Neural cell (in vitro differentiated cells): ENCODE data around the gene HIVEP2. TPM values are rescaled to one million over a fixed set of nuclear protein-coding genes. Genes with fewer than 3 reads are reported as not detected.

ENCODE experiments used
- H2AFZ ChIP-seq: fragments of 200-600, 300-800 bp; sonication (generic), shearing (Covaris generic); 2 replicates; pipeline ENCODE4 v1.6.0; 2014; ENCODE audit warnings: low read depth, mild to moderate bottlenecking, antibody characterized with exemption, low read length, moderate library complexity
- H3F3A ChIP-seq: fragments of 200-600 bp; shearing (Covaris generic); 2 replicates; pipeline ENCODE4 v1.6.1; 2016; ENCODE audit warnings: mild to moderate bottlenecking, moderate library complexity, mixed read lengths, antibody characterized with exemption, low read length; ENCODE audit not compliant: insufficient read depth, poor library complexity, severe bottlenecking
- H3K27ac ChIP-seq: fragments of 200-600, 300-800 bp; sonication (generic), shearing (Covaris generic); 2 replicates; pipeline ENCODE4 v1.5.1; 2014; ENCODE audit warnings: mild to moderate bottlenecking, low read length, moderate library complexity
- H3K27me3 ChIP-seq: fragments of 300-800, 200-600 bp; sonication (generic), shearing (Covaris generic); 2 replicates; pipeline ENCODE4 v1.6.0; 2014; ENCODE audit warnings: mild to moderate bottlenecking, low read depth, low read length, moderate library complexity; ENCODE audit not compliant: insufficient read depth
- H3K36me3 ChIP-seq: fragments of 300-800, 200-600 bp; sonication (generic), shearing (Covaris generic); 2 replicates; pipeline ENCODE4 v1.5.1; 2014; ENCODE audit warnings: mild to moderate bottlenecking, antibody characterized with exemption, low read length, moderate library complexity; ENCODE audit not compliant: insufficient read depth
- H3K4me2 ChIP-seq: fragments of 300-800, 200-600 bp; sonication (generic), shearing (Covaris generic); 2 replicates; pipeline ENCODE4 v1.6.0; 2014; ENCODE audit warnings: mild to moderate bottlenecking, low read length
- H3K4me3 ChIP-seq: fragments of 300-800, 200-600 bp; sonication (generic), shearing (Covaris generic); 2 replicates; pipeline ENCODE4 v1.5.1; 2014; ENCODE audit warnings: mild to moderate bottlenecking, low read length, moderate library complexity
- H3K79me2 ChIP-seq: fragments of 200-600 bp; shearing (Covaris generic); replicated peaks from 2 replicates; pipeline ENCODE4 v1.6.0; 2014; ENCODE audit warnings: mild to moderate bottlenecking, low read length, moderate library complexity; ENCODE audit not compliant: insufficient read depth
- H3K9ac ChIP-seq: fragments of 300-800, 200-600 bp; sonication (generic), shearing (Covaris generic); 2 replicates; pipeline ENCODE4 v1.6.1; 2016; ENCODE audit warnings: mild to moderate bottlenecking, low read length, mixed read lengths
- H3K9me2 ChIP-seq: fragments of 200-600 bp; shearing (Covaris generic); 2 replicates; pipeline ENCODE4 v1.6.1; 2016; ENCODE audit warnings: mild to moderate bottlenecking, low read length, mixed read lengths; ENCODE audit not compliant: insufficient read depth
- H3K9me3 ChIP-seq: fragments of 200-600, 300-800 bp; sonication (generic), shearing (Covaris generic); 2 replicates; pipeline ENCODE4 v1.6.1; 2016; ENCODE audit warnings: mild to moderate bottlenecking, mixed run types, low read length, moderate library complexity, mixed read lengths
- H4K20me1 ChIP-seq: fragments of 200-600 bp; shearing (Covaris generic); 2 replicates; pipeline ENCODE4 v1.6.1; 2016; ENCODE audit warnings: mild to moderate bottlenecking, mixed run types; ENCODE audit not compliant: insufficient read depth
- EP300 ChIP-seq: fragments of 450-650 bp; conservative IDR thresholded peaks from 2 replicates; pipeline ENCODE4 v1.6.1; 2014; ENCODE audit warnings: antibody characterized with exemption, mild to moderate bottlenecking, moderate library complexity; ENCODE audit not compliant: poor library complexity, severe bottlenecking
- EZH2 ChIP-seq: fragments of 200-600, 300-800 bp; shearing (Covaris generic), sonication (generic); IDR thresholded peaks from 2 replicates; pipeline ENCODE4 v1.6.1; 2014; ENCODE audit warnings: antibody characterized with exemption, low read length, borderline replicate concordance, mild to moderate bottlenecking; ENCODE audit not compliant: insufficient read depth, poor library complexity, severe bottlenecking
- MXI1 ChIP-seq: fragments of 450-650 bp; conservative IDR thresholded peaks from 2 replicates; pipeline ENCODE4 v1.6.1; 2014; ENCODE audit warnings: antibody characterized with exemption, mild to moderate bottlenecking; ENCODE audit not compliant: poor library complexity, severe bottlenecking
- POLR2AphosphoS5 ChIP-seq: IDR thresholded peaks from 2 replicates; pipeline ENCODE4 v1.6.1; 2012
- RAD21 ChIP-seq: fragments of 450-650 bp; conservative IDR thresholded peaks from 2 replicates; pipeline ENCODE4 v1.6.1; 2014; ENCODE audit warnings: antibody characterized with exemption, mild to moderate bottlenecking, moderate library complexity
- SMC3 ChIP-seq: fragments of 450-650 bp; conservative IDR thresholded peaks from 2 replicates; pipeline ENCODE4 v1.6.1; 2014; ENCODE audit warnings: antibody characterized with exemption, mild to moderate bottlenecking, moderate library complexity; ENCODE audit not compliant: poor library complexity
- TAF1 ChIP-seq: IDR thresholded peaks from 2 replicates; pipeline ENCODE4 v1.6.1; 2012; ENCODE audit warnings: low read depth
- polyA plus RNA-seq: library from polyadenylated mRNA; depleted of rRNA; stranded (reverse); fragments of >200 nt; gene quantifications from 2 replicates; pipeline ENCODE4 v1.2.3, GENCODE V29; 2014
- TF ChIP-seq, protein P1 (sequence below): IDR thresholded peaks from 2 replicates; pipeline ENCODE4 v1.6.1; 2012; ENCODE audit warnings: borderline replicate concordance
- TF ChIP-seq, protein P2 (sequence below): fragments of 450-650 bp; IDR thresholded peaks from 2 replicates; pipeline ENCODE4 v1.5.1; 2014; ENCODE audit warnings: antibody characterized with exemption, mild to moderate bottlenecking, moderate library complexity; ENCODE audit not compliant: poor library complexity, severe bottlenecking

The HIVEP2 gene
- polyA plus RNA-seq, 1 donor from 2014 or later, result 6.0 TPM

DNA sequence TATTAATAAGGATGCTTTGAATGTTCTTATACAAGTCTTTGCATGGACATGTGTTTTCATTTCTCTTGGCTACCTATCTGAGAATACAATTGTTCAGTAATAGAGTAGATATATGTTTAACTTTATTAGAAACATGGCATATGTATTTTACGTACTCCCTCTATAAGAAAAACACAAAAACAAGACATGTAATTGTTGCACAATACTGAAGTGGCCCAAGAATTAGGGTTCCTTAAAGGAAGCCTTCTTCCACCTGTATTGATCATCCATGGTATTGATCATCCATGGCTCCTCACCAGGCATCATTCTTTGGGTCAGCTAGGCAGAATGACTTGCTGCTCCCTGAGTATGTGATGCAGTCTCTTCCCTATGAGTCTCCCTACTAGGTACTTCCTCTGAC, 20.2 kb upstream of the HIVEP2 start:
- H3K9me2 ChIP-seq, result no peaks in the 10 kb centered on the region
- no peak overlapping the region for H3K27ac ChIP-seq
- H3K27me3 ChIP-seq, result no peaks in the 10 kb centered on the region
- no peaks in the 10 kb centered on the region for H3K79me2 ChIP-seq
- no peaks in the 10 kb centered on the region for H3F3A ChIP-seq
- H3K9ac ChIP-seq, result no peak overlapping the region
- no peaks in the 10 kb centered on the region for H3K36me3 ChIP-seq
- H2AFZ ChIP-seq, result no peak overlapping the region
- no peak overlapping the region for H3K4me3 ChIP-seq
- H4K20me1 ChIP-seq, result no peaks in the 10 kb centered on the region
- no peaks in the 10 kb centered on the region for H3K9me3 ChIP-seq
- H3K4me2 ChIP-seq, result no peak overlapping the region
- TF ChIP-seq RAD21, result no peak
- TF ChIP-seq, protein P1, sequence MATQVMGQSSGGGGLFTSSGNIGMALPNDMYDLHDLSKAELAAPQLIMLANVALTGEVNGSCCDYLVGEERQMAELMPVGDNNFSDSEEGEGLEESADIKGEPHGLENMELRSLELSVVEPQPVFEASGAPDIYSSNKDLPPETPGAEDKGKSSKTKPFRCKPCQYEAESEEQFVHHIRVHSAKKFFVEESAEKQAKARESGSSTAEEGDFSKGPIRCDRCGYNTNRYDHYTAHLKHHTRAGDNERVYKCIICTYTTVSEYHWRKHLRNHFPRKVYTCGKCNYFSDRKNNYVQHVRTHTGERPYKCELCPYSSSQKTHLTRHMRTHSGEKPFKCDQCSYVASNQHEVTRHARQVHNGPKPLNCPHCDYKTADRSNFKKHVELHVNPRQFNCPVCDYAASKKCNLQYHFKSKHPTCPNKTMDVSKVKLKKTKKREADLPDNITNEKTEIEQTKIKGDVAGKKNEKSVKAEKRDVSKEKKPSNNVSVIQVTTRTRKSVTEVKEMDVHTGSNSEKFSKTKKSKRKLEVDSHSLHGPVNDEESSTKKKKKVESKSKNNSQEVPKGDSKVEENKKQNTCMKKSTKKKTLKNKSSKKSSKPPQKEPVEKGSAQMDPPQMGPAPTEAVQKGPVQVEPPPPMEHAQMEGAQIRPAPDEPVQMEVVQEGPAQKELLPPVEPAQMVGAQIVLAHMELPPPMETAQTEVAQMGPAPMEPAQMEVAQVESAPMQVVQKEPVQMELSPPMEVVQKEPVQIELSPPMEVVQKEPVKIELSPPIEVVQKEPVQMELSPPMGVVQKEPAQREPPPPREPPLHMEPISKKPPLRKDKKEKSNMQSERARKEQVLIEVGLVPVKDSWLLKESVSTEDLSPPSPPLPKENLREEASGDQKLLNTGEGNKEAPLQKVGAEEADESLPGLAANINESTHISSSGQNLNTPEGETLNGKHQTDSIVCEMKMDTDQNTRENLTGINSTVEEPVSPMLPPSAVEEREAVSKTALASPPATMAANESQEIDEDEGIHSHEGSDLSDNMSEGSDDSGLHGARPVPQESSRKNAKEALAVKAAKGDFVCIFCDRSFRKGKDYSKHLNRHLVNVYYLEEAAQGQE, result no peak
- TF ChIP-seq EZH2, result no peak
- TF ChIP-seq TAF1, result no peak
- no peak for TF ChIP-seq MXI1
- TF ChIP-seq EP300, result no peak
- TF ChIP-seq SMC3, result no peak
- TF ChIP-seq, protein P2, sequence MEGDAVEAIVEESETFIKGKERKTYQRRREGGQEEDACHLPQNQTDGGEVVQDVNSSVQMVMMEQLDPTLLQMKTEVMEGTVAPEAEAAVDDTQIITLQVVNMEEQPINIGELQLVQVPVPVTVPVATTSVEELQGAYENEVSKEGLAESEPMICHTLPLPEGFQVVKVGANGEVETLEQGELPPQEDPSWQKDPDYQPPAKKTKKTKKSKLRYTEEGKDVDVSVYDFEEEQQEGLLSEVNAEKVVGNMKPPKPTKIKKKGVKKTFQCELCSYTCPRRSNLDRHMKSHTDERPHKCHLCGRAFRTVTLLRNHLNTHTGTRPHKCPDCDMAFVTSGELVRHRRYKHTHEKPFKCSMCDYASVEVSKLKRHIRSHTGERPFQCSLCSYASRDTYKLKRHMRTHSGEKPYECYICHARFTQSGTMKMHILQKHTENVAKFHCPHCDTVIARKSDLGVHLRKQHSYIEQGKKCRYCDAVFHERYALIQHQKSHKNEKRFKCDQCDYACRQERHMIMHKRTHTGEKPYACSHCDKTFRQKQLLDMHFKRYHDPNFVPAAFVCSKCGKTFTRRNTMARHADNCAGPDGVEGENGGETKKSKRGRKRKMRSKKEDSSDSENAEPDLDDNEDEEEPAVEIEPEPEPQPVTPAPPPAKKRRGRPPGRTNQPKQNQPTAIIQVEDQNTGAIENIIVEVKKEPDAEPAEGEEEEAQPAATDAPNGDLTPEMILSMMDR, result no peak
- no peak for TF ChIP-seq POLR2AphosphoS5

DNA sequence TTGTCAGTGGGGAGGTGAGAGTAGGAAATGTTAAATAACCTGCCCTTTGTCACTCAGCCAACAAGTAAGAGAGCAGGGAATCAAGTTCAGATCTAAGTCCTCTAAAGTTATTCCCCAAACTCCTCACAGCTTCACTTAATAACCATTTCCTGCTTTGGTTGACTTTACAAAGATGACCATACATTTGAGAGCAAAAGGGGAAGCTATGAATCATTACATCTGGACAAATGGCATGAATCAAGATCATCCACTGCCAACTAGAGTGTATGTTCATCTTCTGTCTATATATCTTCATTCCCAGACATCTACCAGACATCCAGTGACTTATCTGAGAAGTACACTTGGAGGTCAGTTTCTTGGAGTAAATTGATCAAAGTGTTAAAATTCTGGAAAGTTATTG, 15.1 kb upstream of the HIVEP2 start:
- H4K20me1 ChIP-seq, result no peaks in the 10 kb centered on the region
- no peaks in the 10 kb centered on the region for H3K27me3 ChIP-seq
- H3K4me3 ChIP-seq, result no peak overlapping the region
- H3K9me3 ChIP-seq, result no peaks in the 10 kb centered on the region
- TF ChIP-seq EP300 (no peak), SMC3 (no peak), MXI1 (no peak), TAF1 (no peak)
- H2AFZ ChIP-seq, result no peak overlapping the region
- no peaks in the 10 kb centered on the region for H3K36me3 ChIP-seq
- no peaks in the 10 kb centered on the region for H3K9me2 ChIP-seq
- H3F3A ChIP-seq, result no peaks in the 10 kb centered on the region
- H3K9ac ChIP-seq, result no peak overlapping the region
- no peak overlapping the region for H3K27ac ChIP-seq
- H3K79me2 ChIP-seq, result no peaks in the 10 kb centered on the region
- H3K4me2 ChIP-seq, result no peak overlapping the region

DNA sequence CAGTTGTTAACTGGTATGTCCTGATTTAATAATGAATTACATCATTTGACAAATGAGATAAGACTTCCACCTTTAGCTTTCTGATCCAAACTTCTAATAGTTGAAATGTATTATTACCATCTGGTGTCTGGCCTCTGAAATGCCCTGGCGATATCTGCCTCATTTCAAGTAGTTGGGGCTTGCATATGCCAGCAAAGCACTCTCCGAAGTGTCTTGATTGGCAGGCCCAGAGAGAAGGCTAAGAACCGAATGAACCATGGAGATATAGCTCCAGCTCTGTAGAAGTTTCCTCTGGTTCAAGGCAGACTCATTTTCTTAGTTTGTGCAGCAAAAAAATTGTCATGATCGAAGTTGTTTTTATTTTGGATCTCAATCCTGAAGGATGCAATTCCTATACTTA, 13.4 kb upstream of the HIVEP2 start:
- Histone ChIP-seq H3K9ac (no peak overlapping the region), H3K27me3 (no peaks in the 10 kb centered on the region), H3F3A (no peaks in the 10 kb centered on the region), H3K9me3 (no peaks in the 10 kb centered on the region), H3K9me2 (no peaks in the 10 kb centered on the region), H3K36me3 (no peaks in the 10 kb centered on the region), H3K27ac (no peak overlapping the region), H3K4me2 (no peak overlapping the region), H3K79me2 (no peaks in the 10 kb centered on the region), H3K4me3 (no peak overlapping the region), H4K20me1 (no peaks in the 10 kb centered on the region), H2AFZ (no peak overlapping the region)
- TF ChIP-seq, protein P2, result no peak
- TF ChIP-seq EZH2 (no peak), POLR2AphosphoS5 (no peak)
- TF ChIP-seq, protein P1, result no peak
